ENCODE data around the gene SLC27A2. TPM values are rescaled to one million over a fixed set of nuclear protein-coding genes. Genes with fewer than 3 reads are reported as not detected.

The SLC27A2 gene
- total RNA-seq, 1 donor from 2014 or later: 2.1 TPM

GRCh38 chr15:50275091-50275490, 93.1 kb downstream of the SLC27A2 start:
- Histone ChIP-seq H2AFZ (replicated peaks) (no peak overlapping the region), H3K79me2 (ENCODE audit: low read depth) (no peaks in the 10 kb centered on the region), H3K4me1 (no peaks in the 10 kb centered on the region), H3K27ac (no peak overlapping the region), H3K4me3 (no peak overlapping the region), H3K4me2 (no peak overlapping the region), H3F3A (ENCODE audit: low read depth) (no peaks in the 10 kb centered on the region), H3K9me3 (ENCODE audit: low read depth) (no peaks in the 10 kb centered on the region), H3K9ac (no peak overlapping the region), H3K27me3 (no peaks in the 10 kb centered on the region), H4K20me1 (ENCODE audit: low read depth) (no peaks in the 10 kb centered on the region), H3K36me3 (peaks cover 4% of the 10 kb centered on the region)
- no peak for TF ChIP-seq EZH2phosphoT487 (IDR thresholded peaks at IDR 0.05)
- no peak for TF ChIP-seq EZH2 (IDR thresholded peaks at IDR 0.05)
- TF ChIP-seq, protein P1, sequence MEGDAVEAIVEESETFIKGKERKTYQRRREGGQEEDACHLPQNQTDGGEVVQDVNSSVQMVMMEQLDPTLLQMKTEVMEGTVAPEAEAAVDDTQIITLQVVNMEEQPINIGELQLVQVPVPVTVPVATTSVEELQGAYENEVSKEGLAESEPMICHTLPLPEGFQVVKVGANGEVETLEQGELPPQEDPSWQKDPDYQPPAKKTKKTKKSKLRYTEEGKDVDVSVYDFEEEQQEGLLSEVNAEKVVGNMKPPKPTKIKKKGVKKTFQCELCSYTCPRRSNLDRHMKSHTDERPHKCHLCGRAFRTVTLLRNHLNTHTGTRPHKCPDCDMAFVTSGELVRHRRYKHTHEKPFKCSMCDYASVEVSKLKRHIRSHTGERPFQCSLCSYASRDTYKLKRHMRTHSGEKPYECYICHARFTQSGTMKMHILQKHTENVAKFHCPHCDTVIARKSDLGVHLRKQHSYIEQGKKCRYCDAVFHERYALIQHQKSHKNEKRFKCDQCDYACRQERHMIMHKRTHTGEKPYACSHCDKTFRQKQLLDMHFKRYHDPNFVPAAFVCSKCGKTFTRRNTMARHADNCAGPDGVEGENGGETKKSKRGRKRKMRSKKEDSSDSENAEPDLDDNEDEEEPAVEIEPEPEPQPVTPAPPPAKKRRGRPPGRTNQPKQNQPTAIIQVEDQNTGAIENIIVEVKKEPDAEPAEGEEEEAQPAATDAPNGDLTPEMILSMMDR (IDR thresholded peaks at IDR 0.05): no peak
- H3K36me3 Mint-ChIP-seq: peaks cover 4% of the 10 kb centered on the region
- no peak overlapping the region for H3K4me3 Mint-ChIP-seq
- H3K9me3 Mint-ChIP-seq: no peaks in the 10 kb centered on the region
- no peak overlapping the region for H3K27ac Mint-ChIP-seq
- peaks cover 2% of the 10 kb centered on the region for H3K27me3 Mint-ChIP-seq (ENCODE audit: insufficient read depth, low read depth)
- no peaks in the 10 kb centered on the region for H3K4me1 Mint-ChIP-seq
- no peak for DNase-seq (ENCODE audit: low spot score)

DNA sequence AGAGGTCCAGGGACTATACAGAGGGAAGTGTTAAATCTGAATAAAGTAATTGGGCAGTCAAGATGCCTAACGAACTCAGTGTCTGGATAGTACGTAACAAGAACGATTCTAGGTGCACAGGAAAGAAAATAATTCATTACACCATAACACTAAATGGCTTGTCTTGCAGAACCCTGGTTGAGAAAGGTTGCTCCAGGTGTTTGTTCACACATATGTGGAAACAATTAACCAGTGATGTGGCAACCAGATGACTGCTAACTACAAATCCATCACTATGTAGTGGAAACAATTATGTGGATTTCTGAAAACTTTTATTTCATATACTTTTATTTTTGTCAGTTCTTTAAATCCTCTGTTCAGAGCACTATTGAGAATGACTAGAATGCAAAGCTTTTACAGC, 93.9 kb downstream of the SLC27A2 start:
- no peak overlapping the region for H3K4me3 Mint-ChIP-seq
- H3K27me3 ChIP-seq: no peaks in the 10 kb centered on the region
- no peaks in the 10 kb centered on the region for H3F3A ChIP-seq (ENCODE audit: low read depth)
- TF ChIP-seq EZH2 (IDR thresholded peaks at IDR 0.05) (no peak), EZH2phosphoT487 (IDR thresholded peaks at IDR 0.05) (no peak)
- TF ChIP-seq, protein P1 (IDR thresholded peaks at IDR 0.05): no peak
- no peak for DNase-seq (ENCODE audit: low spot score)
- H3K79me2 ChIP-seq (ENCODE audit: low read depth): no peaks in the 10 kb centered on the region
- no peak overlapping the region for H2AFZ ChIP-seq (replicated peaks)
- no peaks in the 10 kb centered on the region for H3K9me3 Mint-ChIP-seq
- no peaks in the 10 kb centered on the region for H3K9me3 ChIP-seq (ENCODE audit: low read depth)
- H3K27ac Mint-ChIP-seq: no peak overlapping the region
- H3K4me1 Mint-ChIP-seq: no peaks in the 10 kb centered on the region
- no peak overlapping the region for H3K4me2 ChIP-seq
- H4K20me1 ChIP-seq (ENCODE audit: low read depth): no peaks in the 10 kb centered on the region
- H3K4me3 ChIP-seq: no peak overlapping the region
- no peak overlapping the region for H3K27ac ChIP-seq
- H3K27me3 Mint-ChIP-seq (ENCODE audit: insufficient read depth, low read depth): peaks cover 2% of the 10 kb centered on the region
- H3K4me1 ChIP-seq: no peaks in the 10 kb centered on the region
- peaks cover 4% of the 10 kb centered on the region for H3K36me3 Mint-ChIP-seq
- no peak overlapping the region for H3K9ac ChIP-seq
- H3K36me3 ChIP-seq: peaks cover 4% of the 10 kb centered on the region

- H3K36me3 Mint-ChIP-seq: peaks cover 4% of the 10 kb centered on the region
- H3K4me1 Mint-ChIP-seq: no peaks in the 10 kb centered on the region
- Histone ChIP-seq H3K9ac (no peak overlapping the region), H3K27ac (no peak overlapping the region), H3K79me2 (ENCODE audit: low read depth) (no peaks in the 10 kb centered on the region), H3K4me3 (no peak overlapping the region), H2AFZ (replicated peaks) (no peak overlapping the region), H3K4me1 (no peaks in the 10 kb centered on the region), H3K27me3 (no peaks in the 10 kb centered on the region), H3F3A (ENCODE audit: low read depth) (no peaks in the 10 kb centered on the region), H4K20me1 (ENCODE audit: low read depth) (no peaks in the 10 kb centered on the region), H3K4me2 (no peak overlapping the region), H3K9me3 (ENCODE audit: low read depth) (no peaks in the 10 kb centered on the region), H3K36me3 (peaks cover 4% of the 10 kb centered on the region)
- DNase-seq (ENCODE audit: low spot score): no peak
- TF ChIP-seq EZH2phosphoT487 (IDR thresholded peaks at IDR 0.05): no peak
- no peak for TF ChIP-seq EZH2 (IDR thresholded peaks at IDR 0.05)
- TF ChIP-seq, protein P1 (IDR thresholded peaks at IDR 0.05): no peak
- no peaks in the 10 kb centered on the region for H3K9me3 Mint-ChIP-seq
- no peak overlapping the region for H3K4me3 Mint-ChIP-seq
- peaks cover 2% of the 10 kb centered on the region for H3K27me3 Mint-ChIP-seq (ENCODE audit: insufficient read depth, low read depth)
- H3K27ac Mint-ChIP-seq: no peak overlapping the region
Observed at GRCh38 chr15:50277370-50277769, 95.4 kb downstream of the SLC27A2 start.

All from neural progenitor cell (in vitro differentiated cells).